ENCODE results near the gene SNRPD3.
"Not testable (repeated sequence)": the region's sequence is repeated elsewhere in the genome, so short reads cannot be mapped to it uniquely, and the experiment has no call there.

SNRPD3 gene

GRCh38 chr22:24532075-24532474 lies 23.7 kb upstream of the SNRPD3 start:
- no peak for DNase-seq (ENCODE audit: low spot score)

GRCh38 chr22:24535348-24535747 lies 20.5 kb upstream of the SNRPD3 start:
- no peak for DNase-seq (ENCODE audit: low spot score)

GRCh38 chr22:24536089-24536488 lies 19.7 kb upstream of the SNRPD3 start:
- DNase-seq (ENCODE audit: low spot score) = no peak

- no peak for DNase-seq (ENCODE audit: low spot score)
These were observed 15.3 kb upstream of the SNRPD3 start for GRCh38 chr22:24540470-24540869.

GRCh38 chr22:24541681-24542515 lies 13.9 kb upstream of the SNRPD3 start:
- no peak for DNase-seq (ENCODE audit: low spot score)

GRCh38 chr22:24542641-24543040 lies 13.2 kb upstream of the SNRPD3 start:
- DNase-seq (ENCODE audit: low spot score) = no peak

GRCh38 chr22:24543185-24543601 lies 12.6 kb upstream of the SNRPD3 start:
- DNase-seq (ENCODE audit: low spot score) = no peak

GRCh38 chr22:24543679-24544243 lies 12.0 kb upstream of the SNRPD3 start:
- no peak for DNase-seq (ENCODE audit: low spot score)

GRCh38 chr22:24548812-24549211 lies 7.0 kb upstream of the SNRPD3 start:
- DNase-seq (ENCODE audit: low spot score) = no peak

GRCh38 chr22:24550028-24550901 lies 5.5 kb upstream of the SNRPD3 start:
- no peak for DNase-seq (ENCODE audit: low spot score)

- DNase-seq (ENCODE audit: low spot score) = no peak
These were observed 4.8 kb upstream of the SNRPD3 start for GRCh38 chr22:24550902-24551435.

GRCh38 chr22:24552503-24553286 lies 3.1 kb upstream of the SNRPD3 start:
- DNase-seq (ENCODE audit: low spot score) = not testable (repeated sequence)

GRCh38 chr22:24553597-24554312 lies 2.0 kb upstream of the SNRPD3 start:
- DNase-seq (ENCODE audit: low spot score) = peak; percentile 93

- DNase-seq (ENCODE audit: low spot score) = peak; percentile 36
These were observed 1.3 kb upstream of the SNRPD3 start, which contains the start of gene GUCD1 for GRCh38 chr22:24554313-24555164. GUCD1 (minus strand) TSS chr22:24555138; CDS start chr22:24554991, 147 bp downstream.

- no peak for DNase-seq (ENCODE audit: low spot score)
These were observed 3.7 kb downstream of the SNRPD3 start for GRCh38 chr22:24559471-24559870.

- no peak for DNase-seq (ENCODE audit: low spot score)
These were observed 7.4 kb downstream of the SNRPD3 start for GRCh38 chr22:24563246-24563645.

GRCh38 chr22:24564376-24565058 lies 8.7 kb downstream of the SNRPD3 start:
- DNase-seq (ENCODE audit: low spot score) = no peak

- no peak for DNase-seq (ENCODE audit: low spot score)
These were observed 9.3 kb downstream of the SNRPD3 start for GRCh38 chr22:24565077-24565476.

GRCh38 chr22:24566899-24567511 lies 11.2 kb downstream of the SNRPD3 start:
- no peak for DNase-seq (ENCODE audit: low spot score)

All from hematopoietic multipotent progenitor cell treated with erythropoietin and hydrocortisone succinate and interleukin-3 and kit ligand, for 15 days (in vitro differentiated cells).